Epithelial cell of prostate (primary cell): ENCODE results near the gene RAPGEF3.

Experiments used
- DNase-seq: peaks from one replicate; pipeline ENCODE4 v3.0.0-alpha.2; 2011; ENCODE audit warnings: low read depth, low spot score
- H3K27ac ChIP-seq: fragments of 450-650 bp; 2 replicates; pipeline ENCODE4 v1.5.1; 2017; ENCODE audit warnings: mild to moderate bottlenecking

The RAPGEF3 gene

DNA sequence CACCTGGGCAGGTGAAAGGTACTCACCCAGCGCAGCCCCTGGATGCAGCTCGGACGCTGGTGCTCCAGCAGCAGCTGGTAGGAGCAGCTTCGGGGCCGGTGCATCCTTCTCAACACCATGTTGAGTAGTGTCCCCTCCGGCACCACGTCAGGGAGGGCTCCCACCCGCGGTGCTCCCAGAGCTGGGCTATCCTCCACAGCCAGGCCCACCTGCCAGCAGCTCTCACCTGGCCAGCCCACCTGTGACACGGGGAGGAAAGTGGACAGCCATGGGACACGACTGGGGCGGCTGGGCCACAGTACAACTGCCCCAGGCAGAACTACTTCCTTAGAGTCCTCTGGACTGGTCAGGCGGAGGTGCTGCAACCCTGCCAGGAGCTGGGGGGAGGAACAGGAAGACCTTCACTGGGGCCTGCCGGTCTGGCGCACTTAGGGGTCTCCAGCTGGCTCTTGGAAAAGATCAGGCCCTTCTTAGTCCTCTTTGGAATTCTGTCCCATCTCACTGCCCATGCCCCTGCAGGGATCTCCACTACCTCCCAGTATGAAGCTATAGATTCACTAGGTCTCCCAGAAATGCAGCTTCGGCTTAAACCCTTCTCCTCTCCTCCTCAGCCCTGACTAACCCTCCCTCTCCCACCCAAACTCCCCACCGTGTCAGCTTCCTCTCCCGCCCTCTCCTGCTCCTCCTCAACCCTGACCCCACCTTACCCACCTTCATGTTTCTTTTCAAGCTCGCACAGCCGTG, 668 bp downstream of the RAPGEF3 start:
- no peak for DNase-seq
- peak overlapping the region; percentile 78 for H3K27ac ChIP-seq

DNA sequence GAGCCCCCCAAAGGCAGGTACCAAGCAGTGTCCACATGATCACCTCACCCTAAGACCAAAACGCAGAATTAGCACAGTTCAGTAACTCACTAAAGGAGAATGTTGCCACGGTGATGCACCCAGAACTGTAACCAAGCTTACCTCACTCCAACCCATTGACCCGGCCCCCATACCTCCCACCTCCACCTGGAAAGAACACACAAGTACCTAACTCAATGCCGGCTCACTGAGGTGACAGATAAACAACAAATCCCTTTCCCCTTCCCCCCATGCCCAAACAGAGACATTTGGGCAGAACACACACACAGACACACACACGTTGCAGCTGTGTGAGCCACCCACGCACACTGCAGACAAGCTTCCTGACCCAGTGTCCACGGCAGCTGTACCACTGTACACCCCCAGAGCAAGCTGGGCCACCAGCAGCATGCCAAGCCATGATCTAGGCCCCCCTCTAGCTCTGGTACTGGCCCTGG, 1.3 kb downstream of the RAPGEF3 start:
- peak overlapping the region; percentile 78 for H3K27ac ChIP-seq
- no peak for DNase-seq

DNA sequence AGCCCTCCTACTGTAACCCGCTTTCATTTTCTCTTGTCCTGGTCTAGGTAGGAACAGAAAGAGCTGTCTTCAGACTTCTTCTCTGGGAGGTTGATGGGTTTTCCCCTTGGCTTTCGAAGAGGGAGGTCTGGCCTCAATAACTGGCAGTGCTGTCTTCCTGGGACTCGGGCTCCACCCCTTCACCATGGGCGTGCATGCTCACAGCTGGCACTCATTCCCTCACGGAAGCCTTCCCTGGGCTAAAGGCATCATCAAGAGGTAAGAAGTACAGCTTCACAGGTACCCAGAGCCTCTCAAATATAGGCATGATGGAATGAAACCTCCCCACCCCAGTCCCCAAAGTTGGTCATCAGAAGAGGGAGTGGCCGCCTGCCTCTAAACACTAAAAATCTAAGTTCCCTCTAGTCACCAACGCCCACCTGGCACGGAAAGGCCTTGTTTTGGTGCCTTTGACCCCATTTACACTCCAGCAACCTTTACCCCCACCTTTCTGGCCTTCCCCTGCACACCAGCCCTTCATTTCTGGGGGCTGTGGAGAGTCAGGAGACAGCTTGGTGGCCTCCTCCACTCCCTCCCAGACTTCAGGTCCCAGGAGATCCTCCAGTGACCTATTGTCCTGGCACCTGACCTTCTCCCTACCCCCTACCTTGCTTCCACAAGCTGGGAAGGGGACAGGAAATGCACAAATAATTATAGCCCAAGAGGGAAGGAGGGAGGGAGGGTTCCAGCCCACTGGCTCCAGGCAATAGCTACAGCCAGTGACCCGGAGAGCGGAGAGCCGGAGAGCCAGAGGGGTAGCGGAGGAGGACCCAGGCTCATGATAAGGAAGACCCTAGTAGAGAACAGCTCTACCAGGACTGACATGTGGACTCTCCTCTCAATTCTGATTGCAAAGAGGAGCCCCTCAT, 2.8 kb downstream of the RAPGEF3 start:
- DNase-seq: no peak
- H3K27ac ChIP-seq: peak overlapping the region; percentile 100

DNA sequence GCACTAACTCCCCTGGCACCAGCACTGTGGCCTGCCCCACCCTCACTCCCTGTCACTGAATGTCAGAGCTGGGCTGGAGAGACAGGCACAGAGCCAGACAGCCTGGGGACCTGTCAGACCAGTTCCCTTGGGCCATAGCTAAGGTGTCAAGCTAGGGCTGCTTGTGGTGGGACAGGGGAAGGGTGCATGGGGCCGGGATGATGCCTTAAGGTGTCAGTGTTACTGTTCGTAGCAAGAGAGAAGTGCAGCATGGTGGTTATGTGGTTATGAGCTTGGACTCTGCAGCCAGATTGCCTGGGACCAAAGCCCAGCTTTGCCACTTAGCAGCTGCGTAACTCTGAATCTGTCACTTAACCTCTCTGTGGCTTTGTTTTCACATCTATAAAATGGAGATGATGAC, 3.8 kb downstream of the RAPGEF3 start:
- DNase-seq: no peak
- H3K27ac ChIP-seq: peak overlapping the region; percentile 100

DNA sequence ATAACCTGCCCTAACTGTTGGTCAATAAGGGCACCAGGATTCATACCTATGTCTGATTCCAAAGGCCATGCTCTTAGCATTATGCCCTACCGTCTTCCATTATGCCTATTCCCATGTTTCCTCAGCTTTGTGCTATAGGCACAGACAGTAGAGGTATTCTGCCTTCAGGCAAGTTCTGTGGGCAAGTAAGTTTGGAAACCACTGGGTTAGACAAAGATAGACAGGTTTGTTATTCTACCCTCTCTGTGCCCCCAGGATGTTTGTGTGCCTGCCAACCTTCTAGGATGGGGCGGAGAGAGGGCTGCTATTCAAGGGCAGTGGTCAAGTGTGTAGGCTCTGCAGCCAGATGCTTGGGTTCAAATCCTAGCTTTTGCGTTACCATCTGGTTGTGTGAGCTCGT, 4.6 kb downstream of the RAPGEF3 start:
- DNase-seq: no peak
- H3K27ac ChIP-seq: peak overlapping the region; percentile 100

DNA sequence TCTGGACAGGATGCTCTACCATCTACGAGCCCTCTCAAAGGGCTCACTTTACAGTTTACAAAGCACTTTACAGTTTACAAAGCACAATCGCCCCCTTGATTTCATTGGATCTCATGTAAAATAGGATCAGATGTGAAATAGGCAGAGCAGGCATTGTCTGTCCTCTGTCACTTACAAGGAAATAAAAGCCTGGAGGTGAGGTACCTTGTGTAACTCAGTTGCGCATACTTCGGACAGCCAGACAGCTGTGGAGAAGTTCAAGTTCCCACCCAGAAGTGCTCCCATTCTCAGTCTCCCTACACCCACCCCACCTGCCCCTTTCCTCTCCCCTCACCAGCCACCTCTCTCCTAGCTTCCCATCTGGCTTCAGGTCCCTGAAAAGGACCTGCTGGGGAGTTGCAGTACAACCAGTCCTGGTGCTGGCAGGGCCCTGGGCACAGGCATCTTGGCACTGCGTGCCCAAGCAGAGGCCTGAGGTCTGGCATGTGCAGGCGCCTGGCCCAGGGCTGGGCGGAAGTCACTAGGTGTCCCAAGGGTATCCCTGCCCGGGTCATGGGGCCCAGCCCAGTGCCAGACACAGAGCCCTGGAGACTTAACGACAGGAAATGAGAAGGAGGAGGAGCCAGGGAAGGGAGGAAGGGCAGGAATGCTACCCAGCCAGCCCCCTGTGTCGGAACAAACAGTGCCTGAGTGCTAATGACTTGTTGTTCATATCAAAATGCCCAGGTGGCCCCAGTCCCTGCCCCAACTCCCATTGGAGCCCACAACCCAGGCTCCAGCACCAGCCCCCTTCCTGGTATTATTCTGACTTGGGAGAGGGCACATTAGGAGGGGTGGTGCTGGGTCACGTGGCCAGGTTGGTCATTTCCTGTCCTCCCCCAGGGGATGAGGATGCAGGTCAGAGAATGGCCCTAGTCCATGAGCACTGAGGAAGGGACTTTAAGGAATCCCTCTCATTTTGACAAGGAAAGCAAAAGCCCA, 5.4 kb downstream of the RAPGEF3 start:
- DNase-seq: no peak
- H3K27ac ChIP-seq: peak overlapping the region; percentile 100

DNA sequence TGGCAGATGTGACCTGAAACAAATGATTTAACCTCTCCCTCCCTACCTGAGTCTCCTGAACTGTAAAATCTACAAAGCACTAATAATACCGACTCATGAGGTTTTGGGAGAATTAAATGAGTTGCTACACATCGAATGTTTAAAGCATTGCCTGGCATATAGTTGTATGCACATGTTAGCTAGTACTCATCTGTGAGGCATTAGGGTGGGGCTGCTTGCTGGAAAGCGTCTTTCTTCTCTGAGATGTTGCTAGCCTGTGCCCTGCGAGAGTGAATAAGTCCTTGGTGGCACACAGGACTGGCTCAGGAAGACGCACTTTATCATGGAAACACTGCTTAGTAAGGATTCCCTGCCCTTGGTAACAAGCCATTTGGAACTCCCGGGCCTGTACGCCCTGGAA, 6.1 kb downstream of the RAPGEF3 start:
- DNase-seq: peak; percentile 80
- peak overlapping the region; percentile 100 for H3K27ac ChIP-seq

DNA sequence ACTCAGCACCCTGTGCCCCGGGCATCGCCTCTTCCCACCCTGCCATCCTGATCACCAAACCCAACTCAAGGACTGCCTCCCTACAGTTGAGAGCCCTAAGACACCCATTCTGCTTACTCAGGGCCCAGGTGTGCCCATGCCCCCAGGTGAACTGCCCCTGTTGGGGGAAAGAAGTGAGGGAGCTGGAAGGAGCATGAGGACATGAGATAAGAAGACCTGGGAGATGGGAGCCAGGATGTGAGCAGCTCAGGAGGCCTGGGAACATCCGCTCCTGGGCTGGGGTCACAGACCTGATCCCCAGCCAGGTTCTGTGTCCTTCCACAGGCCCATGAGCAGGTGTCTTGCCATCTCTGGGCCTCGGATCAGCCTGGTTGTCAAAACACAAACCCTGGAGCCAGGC, 6.6 kb downstream of the RAPGEF3 start:
- H3K27ac ChIP-seq: peak overlapping the region; percentile 100
- DNase-seq: no peak

DNA sequence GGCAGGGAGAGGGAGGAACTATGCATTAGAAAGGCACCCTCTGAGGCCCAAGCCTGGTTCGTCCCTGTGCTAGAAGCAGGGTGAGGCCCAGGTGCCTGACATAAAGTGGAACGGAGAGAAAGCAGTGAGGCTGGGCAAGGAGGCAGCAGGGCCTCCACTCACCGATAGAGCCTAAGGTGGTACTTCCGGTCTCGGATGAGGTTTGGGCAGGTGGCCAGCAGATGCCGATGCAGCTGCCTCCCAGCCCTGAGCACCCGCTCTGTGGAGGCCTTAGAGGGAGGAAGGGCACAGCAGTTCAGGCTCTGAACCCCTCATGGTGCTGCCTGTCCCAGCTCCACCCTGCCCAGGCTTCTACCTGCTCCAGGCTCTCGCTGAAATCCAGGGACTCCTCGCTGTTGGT, 7.1 kb downstream of the RAPGEF3 start:
- H3K27ac ChIP-seq: peak overlapping the region; percentile 100
- no peak for DNase-seq

DNA sequence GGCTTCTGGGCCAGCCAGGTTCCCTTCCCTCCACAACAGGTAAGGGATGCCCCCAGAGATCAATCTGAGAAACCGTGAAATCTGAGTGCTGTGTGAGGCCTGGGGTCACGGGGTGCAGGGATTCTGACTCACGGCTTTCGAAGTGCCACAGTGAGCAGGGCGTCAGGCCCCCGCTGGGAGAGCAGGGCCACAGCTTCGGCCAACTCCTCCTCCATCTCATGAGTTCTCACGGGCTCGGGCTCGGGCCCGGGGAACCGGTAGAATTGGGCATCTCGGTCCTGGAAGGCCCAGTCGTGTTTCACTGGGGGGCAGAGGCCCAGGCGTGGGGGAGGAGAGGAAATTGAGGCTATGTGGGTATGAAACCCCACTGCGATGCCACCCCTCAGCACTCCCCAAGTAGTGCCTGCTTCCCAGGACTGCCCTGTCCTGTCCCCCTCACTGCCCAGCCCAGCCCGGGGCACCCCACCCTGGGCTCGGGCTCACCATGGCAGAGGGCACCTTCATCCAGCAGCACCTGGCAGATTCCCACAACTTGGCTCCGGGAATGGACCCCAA, 7.7 kb downstream of the RAPGEF3 start:
- peak overlapping the region; percentile 100 for H3K27ac ChIP-seq

DNA sequence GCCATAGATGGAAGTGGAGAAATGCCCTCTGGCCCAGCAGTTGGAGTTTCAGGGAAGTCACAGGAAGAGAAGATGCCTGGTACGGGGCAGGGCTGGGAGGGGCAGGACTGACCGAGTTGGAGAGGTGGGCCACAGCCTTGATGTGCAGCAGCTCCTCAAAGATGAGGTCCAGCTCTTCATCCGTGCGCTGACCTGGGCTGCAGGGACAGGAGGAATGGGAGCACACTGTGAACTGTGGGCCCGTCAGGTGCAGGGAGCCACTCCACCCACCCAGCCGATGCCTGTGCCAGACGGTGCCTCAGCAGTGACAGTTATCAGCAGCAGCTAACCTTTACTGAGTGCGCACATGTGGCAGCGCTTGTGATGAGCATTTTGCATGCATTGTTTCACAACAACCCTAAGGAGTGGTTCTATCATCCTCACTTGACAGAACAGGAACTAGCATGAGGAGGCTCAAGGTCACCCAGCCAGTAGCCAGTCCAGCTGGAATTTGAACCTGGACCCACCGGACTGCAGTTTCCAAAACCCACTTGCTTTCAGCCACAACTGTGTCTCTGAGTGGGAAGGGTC, 8.4 kb downstream of the RAPGEF3 start:
- no peak for DNase-seq
- no peak overlapping the region for H3K27ac ChIP-seq

More for the DNA sequence above, 7.7 kb downstream of the RAPGEF3 start:
- DNase-seq: no peak

DNA sequence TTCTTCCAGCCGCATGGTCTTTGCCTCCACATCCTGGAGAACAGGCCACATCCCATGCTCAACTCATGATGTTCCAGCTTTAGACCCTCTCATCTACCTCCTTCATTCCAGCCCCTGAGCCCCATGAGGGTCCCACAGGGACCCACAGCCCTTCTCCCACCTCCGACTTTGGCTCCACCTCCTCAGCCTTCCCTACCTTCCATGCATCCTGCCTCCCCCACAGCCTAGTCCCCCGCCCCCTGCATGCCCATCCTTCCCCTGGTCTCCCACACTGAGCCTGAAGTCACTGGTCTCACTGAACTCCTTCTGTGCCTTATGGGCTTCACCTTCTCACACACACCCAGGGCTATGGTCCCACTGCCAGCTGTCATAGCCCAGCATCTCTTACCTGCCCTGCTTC, 9.8 kb downstream of the RAPGEF3 start:
- DNase-seq: no peak
- no peak overlapping the region for H3K27ac ChIP-seq

DNA sequence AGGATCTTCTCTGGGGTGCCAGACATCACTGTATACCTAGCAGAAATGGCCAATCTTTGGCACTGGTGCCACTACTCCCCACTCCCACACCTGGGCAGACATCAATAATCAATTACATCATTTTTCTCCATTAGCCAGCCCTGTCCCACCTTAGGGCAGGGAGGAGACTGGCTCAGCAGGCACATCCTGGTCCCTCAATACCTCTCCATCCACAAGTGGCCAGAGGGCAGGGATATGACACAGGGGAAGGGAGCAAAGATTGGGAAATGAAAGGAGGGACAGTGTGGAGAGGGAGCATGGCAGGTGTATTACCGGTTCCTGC, 10.2 kb downstream of the RAPGEF3 start:
- DNase-seq: no peak
- no peak overlapping the region for H3K27ac ChIP-seq

DNA sequence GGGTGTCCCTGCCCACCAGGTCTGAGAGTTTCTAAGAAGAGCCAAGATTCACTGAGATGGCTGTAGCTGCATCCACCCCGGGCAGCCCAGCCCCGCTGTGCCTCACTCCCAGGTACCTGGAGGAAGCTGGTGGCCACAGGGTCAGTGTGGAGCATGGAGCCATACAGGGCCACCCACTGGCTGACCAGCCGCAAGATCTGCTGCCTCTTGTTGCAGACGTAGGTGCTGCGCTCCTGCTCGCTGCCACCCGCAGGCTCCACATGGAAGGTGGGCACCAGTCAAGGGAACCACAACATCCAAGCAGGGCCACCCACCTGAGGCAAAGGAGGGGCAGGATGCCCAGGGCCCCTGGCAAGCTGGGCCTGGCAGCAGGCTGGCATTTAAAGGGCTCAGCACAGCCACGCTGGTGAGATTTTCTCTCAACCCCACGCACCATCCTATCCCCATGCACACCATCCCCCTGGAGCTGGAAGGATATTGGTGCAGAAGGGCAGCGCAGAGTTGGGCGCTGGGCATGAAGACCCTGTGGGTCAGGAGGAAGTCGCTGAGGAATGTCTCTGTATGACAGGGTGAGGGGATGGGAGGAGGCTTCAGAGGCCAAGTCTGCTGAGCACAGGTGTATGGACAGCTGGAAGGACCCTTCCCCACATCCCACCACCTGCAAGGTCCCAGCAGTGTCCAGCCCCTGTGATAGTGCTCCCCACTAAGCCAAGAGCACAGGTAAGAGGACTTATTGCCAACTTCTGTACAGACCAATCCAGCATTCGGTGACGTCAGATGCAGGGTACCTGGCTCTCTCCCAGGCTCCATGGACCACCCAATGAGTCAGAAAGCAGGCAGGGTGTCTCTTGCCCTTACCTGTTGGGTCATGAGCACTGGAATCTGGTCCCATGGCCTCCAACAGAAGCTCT, 10.8 kb downstream of the RAPGEF3 start:
- H3K27ac ChIP-seq: no peak overlapping the region
- DNase-seq: no peak

DNA sequence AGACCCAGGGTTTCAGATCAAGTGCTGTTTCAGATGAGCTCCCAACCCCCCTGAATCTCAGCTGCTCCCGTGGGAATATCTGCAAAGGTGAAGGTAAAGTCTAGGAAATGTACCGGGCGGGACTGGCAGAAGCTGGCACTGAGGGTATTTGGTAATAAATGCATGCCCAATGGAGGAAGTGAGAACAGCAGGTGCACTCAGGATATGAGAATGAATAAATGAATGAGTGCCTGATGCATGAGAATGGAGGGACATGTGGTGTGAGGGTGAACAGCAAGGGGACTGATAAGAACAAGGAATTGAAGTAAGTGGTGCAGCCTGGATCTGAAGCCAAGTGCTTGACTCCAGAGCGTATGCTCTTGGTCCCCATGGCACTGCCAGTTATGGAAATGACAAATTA, 11.6 kb downstream of the RAPGEF3 start:
- no peak for DNase-seq
- no peak overlapping the region for H3K27ac ChIP-seq

DNA sequence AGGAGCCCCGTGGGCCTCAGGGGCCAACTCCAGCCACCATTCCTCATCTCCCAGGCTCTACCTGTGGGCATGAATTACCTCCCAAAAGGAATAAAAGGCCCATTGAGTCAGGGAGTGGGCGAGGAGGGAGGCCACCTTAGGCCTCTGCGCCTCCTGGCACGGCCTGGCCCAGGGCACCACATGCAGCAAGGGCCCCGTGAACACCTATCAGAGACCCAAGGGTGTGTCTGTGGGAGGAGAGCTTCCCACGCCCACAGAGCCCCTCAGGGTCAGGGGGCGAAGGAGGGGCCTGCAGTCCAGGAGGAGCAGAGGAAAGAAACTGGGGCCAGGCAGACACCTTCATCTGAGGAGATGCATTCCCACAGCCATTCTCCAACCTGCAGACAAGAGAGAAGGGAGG, 12.2 kb downstream of the RAPGEF3 start:
- H3K27ac ChIP-seq: no peak overlapping the region
- no peak for DNase-seq

DNA sequence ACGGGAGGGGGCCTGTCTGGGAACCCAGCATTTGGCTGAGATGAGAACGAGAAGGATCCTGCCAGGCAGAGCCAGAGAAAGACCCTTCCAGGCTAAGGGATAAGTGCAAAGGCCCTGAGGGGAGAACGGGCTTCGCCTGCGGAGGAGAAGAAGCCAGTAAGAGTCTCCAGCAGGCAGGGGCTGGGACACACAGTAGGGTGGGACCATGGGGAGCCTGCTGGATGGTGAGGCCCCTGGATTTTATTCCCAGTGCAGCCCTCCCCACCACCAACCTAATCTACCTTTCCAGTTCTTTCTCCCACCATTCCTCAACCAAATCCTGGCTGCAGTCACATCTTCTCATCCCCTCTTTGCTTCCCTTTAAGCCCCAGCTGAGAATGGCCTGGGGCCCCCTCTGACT, 12.6 kb downstream of the RAPGEF3 start:
- DNase-seq: no peak
- no peak overlapping the region for H3K27ac ChIP-seq

DNA sequence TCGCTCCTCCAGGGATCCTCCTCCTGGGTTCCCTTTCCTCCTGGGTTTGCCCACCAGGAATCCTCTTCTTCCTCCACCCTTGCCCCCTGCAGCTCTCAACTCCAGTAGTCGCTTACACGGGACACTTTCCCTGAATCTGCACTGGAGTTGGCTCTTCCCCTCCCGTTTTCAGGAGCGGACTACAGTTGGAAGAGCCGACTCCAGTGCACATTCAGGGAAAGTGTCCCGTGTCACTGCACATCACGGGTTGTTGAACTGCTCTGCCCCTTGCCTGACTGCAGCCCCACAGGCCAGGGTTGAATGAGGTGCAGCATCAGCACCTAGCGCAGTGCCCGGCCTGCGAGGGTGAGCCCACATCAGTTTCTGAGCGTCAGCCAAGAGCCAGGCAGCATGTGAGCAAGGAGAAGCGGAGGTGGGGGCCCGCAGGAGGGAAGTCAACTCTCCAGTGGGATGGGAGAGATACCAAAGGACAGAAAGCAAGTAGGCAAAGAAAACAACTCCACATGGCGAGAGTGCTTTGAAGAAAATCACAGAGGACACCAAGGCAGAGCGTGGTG, 13.1 kb downstream of the RAPGEF3 start:
- H3K27ac ChIP-seq: no peak overlapping the region
- DNase-seq: no peak
